HEK293 (cell line): Measurements from ENCODE around the gene SCFD2.
A peak's percentile ranks its signal among the peaks of the same experiment; 100 is the strongest.

Experiments
- CTCF ChIA-PET: fragments of 350-600 bp; formaldehyde crosslinking; extraction: SDS; loops from one replicate; lab custom pipeline; 2021; ENCODE audit warnings: antibody characterized with exemption; lab: Yijun Ruan, JAX
- POLR2A ChIA-PET: fragments of 300-600 bp; formaldehyde crosslinking; extraction: SDS; loops from one replicate; lab custom pipeline; 2020; ENCODE audit warnings: antibody characterized with exemption, inconsistent platforms; lab: Yijun Ruan, JAX
- H3K27ac ChIP-seq: fragments of 200-500 bp; sonication (Bioruptor generic); 2 replicates; pipeline ENCODE4 v1.5.1; 2014; ENCODE audit warnings: low read depth, low read length, control low read depth, inconsistent platforms; ENCODE audit errors: extremely low read depth
- H3K36me3 ChIP-seq, 2 experiments: fragments of 200-500 bp in 1 of 2; sonication (Bioruptor generic) in 1 of 2; 1 replicate in 1 of 2; 2 replicates in 1 of 2; pipeline ENCODE4 v1.5.1; 2014 to 2017; ENCODE audit warnings: inconsistent platforms in 2 of 2, low read length in 2 of 2; ENCODE audit not compliant: control insufficient read depth in 2 of 2, insufficient read depth in 1 of 2
- H3K4me1 ChIP-seq: fragments of 200-500 bp; sonication (Bioruptor generic); 2 replicates; pipeline ENCODE4 v1.5.1; 2014; ENCODE audit warnings: mild to moderate bottlenecking, low read length, inconsistent platforms; ENCODE audit not compliant: control insufficient read depth, insufficient read depth
- H3K4me3 ChIP-seq: 2 replicates; pipeline ENCODE4 v1.5.1; 2011; ENCODE audit warnings: low read depth, mild to moderate bottlenecking, control low read depth, low read length, moderate library complexity
- H3K9me3 ChIP-seq: fragments of 200-500 bp; sonication (Bioruptor generic); 2 replicates; pipeline ENCODE4 v1.5.1; 2014; ENCODE audit warnings: low read depth, low read length, inconsistent platforms; ENCODE audit not compliant: control insufficient read depth, insufficient read depth
- FEZF1 ChIP-seq: fragments of 450-650 bp; formaldehyde crosslinking; IDR thresholded peaks from 2 replicates; pipeline ENCODE4 v1.5.1; 2016; ENCODE audit warnings: missing biosample characterization, missing genetic modification characterization
- GFI1B ChIP-seq: fragments of 450-650 bp; formaldehyde crosslinking; IDR thresholded peaks from 2 replicates; pipeline ENCODE4 v1.5.1; 2016; ENCODE audit warnings: missing biosample characterization, missing genetic modification characterization
- MZF1 ChIP-seq: fragments of 450-650 bp; formaldehyde crosslinking; IDR thresholded peaks from 2 replicates; pipeline ENCODE4 v1.5.1; 2017; ENCODE audit warnings: missing biosample characterization, missing genetic modification characterization, borderline replicate concordance
- OSR2 ChIP-seq: fragments of 450-650 bp; formaldehyde crosslinking; IDR thresholded peaks from 2 replicates; pipeline ENCODE4 v1.5.1; 2016; ENCODE audit warnings: missing biosample characterization, missing genetic modification characterization
- REPIN1 ChIP-seq: fragments of 450-650 bp; formaldehyde crosslinking; IDR thresholded peaks from 2 replicates; pipeline ENCODE4 v1.5.1; 2017; ENCODE audit warnings: missing biosample characterization, missing genetic modification characterization, low read depth
- SCRT2 ChIP-seq: fragments of 450-650 bp; formaldehyde crosslinking; IDR thresholded peaks from 2 replicates; pipeline ENCODE4 v1.5.1; 2016; ENCODE audit warnings: missing biosample characterization, missing genetic modification characterization
- TRIM28 ChIP-seq: IDR thresholded peaks from 2 replicates; pipeline ENCODE4 v1.6.1; 2011; ENCODE audit warnings: low read length, control low read depth, borderline replicate concordance
- ZBTB17 ChIP-seq: fragments of 450-650 bp; formaldehyde crosslinking; IDR thresholded peaks from 2 replicates; pipeline ENCODE4 v1.5.1; 2016; ENCODE audit warnings: missing biosample characterization, missing genetic modification characterization
- ZBTB8A ChIP-seq: fragments of 450-650 bp; formaldehyde crosslinking; IDR thresholded peaks from 2 replicates; pipeline ENCODE4 v1.5.1; 2016; ENCODE audit warnings: missing biosample characterization, missing genetic modification characterization
- ZEB2 ChIP-seq: fragments of 450-650 bp; formaldehyde crosslinking; IDR thresholded peaks from 2 replicates; pipeline ENCODE4 v1.5.1; 2016; ENCODE audit warnings: missing biosample characterization, missing genetic modification characterization
- ZIC2 ChIP-seq: fragments of 450-650 bp; formaldehyde crosslinking; IDR thresholded peaks from 2 replicates; pipeline ENCODE4 v1.5.1; 2016; ENCODE audit warnings: missing biosample characterization, missing genetic modification characterization
- ZNF335 ChIP-seq: fragments of 450-650 bp; formaldehyde crosslinking; conservative IDR thresholded peaks from 2 replicates; pipeline ENCODE4 v1.5.1; 2016; ENCODE audit warnings: missing biosample characterization, missing genetic modification characterization
- ZNF521 ChIP-seq: fragments of 450-650 bp; formaldehyde crosslinking; IDR thresholded peaks from 2 replicates; pipeline ENCODE4 v1.5.1; 2017; ENCODE audit warnings: missing biosample characterization, mild to moderate bottlenecking, missing genetic modification characterization
- ZNF571 ChIP-seq: fragments of 450-650 bp; formaldehyde crosslinking; IDR thresholded peaks from 2 replicates; pipeline ENCODE4 v1.5.0; 2017; ENCODE audit warnings: missing biosample characterization, missing genetic modification characterization
- ZNF596 ChIP-seq: fragments of 450-650 bp; IDR thresholded peaks from 2 replicates; pipeline ENCODE4 v1.5.0; 2018; ENCODE audit warnings: missing biosample characterization, mild to moderate bottlenecking, missing genetic modification characterization, moderate library complexity
- ZNF623 ChIP-seq: fragments of 450-650 bp; formaldehyde crosslinking; IDR thresholded peaks from 2 replicates; pipeline ENCODE4 v1.5.1; 2016; ENCODE audit warnings: missing biosample characterization, missing genetic modification characterization
- ZNF629 ChIP-seq: fragments of 450-650 bp; formaldehyde crosslinking; IDR thresholded peaks from 2 replicates; pipeline ENCODE4 v1.5.1; 2017; ENCODE audit warnings: missing biosample characterization, missing genetic modification characterization
- ZNF843 ChIP-seq: fragments of 450-650 bp; formaldehyde crosslinking; IDR thresholded peaks from 2 replicates; pipeline ENCODE4 v1.5.1; 2016; ENCODE audit warnings: missing biosample characterization, missing genetic modification characterization
- ZSCAN23 ChIP-seq: fragments of 450-650 bp; formaldehyde crosslinking; IDR thresholded peaks from 2 replicates; pipeline ENCODE4 v1.5.1; 2016; ENCODE audit warnings: missing biosample characterization, missing genetic modification characterization
- ZSCAN30 ChIP-seq: fragments of 450-650 bp; IDR thresholded peaks from 2 replicates; pipeline ENCODE4 v1.5.1; 2018; ENCODE audit warnings: missing biosample characterization, mild to moderate bottlenecking, missing genetic modification characterization, moderate library complexity
- TF ChIP-seq, protein P1 (sequence below): fragments of 450-650 bp; formaldehyde crosslinking; IDR thresholded peaks from 2 replicates; pipeline ENCODE4 v1.5.1; 2017; ENCODE audit warnings: missing biosample characterization, missing genetic modification characterization
- TF ChIP-seq, protein P2 (sequence below): fragments of 450-650 bp; formaldehyde crosslinking; IDR thresholded peaks from 2 replicates; pipeline ENCODE4 v1.5.1; 2017; ENCODE audit warnings: missing biosample characterization, missing genetic modification characterization
- TF ChIP-seq, protein P3 (sequence below): fragments of 450-650 bp; IDR thresholded peaks from 2 replicates; pipeline ENCODE4 v1.5.1; 2018; ENCODE audit warnings: missing biosample characterization, mild to moderate bottlenecking, missing genetic modification characterization

SCFD2 gene

DNA sequence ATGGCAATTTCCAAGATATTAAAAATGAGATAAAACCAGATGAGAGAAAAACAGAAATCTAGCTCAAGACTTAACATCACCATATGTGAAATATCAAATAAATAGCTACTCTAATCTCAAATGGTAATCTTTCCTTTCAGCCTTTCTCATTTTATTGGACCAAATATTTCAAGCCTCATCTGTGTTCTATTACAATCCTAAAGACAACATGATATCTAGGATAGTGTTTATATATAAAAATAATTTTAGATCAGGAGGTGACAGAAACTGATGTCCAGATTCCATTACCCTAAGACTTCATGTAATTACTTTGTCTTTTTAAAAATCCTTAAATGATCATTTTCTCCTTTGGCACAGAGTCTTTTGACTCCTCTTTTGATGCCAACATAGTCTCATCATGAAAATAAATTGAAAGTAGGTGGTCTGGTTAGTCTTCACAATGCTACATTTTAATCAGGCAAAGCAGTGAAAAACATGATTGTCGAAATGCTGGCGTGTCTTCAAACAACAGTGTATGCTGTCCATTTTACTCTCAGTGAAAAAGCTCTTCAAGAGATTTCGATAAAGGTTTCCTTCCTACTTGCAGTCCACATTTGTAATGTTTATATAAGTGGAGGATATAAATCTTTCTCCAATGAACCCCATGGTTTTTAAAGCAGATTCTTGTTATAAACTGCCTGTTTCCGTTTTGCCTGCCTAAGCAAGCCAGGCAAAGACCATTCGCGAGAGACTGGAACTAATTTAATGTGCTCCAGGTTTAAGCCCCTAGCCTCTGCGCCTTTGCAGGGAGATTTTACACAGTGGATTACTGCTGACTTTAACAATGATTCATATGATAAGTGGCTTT is 169.8 kb downstream of the SCFD2 start:
- H3K9me3 ChIP-seq, result no peaks in the 10 kb centered on the region
- H3K27ac ChIP-seq, result peak overlapping the region; percentile 35; the same call in 1 of the 2 replicates
- no peak overlapping the region for H3K4me3 ChIP-seq
- TF ChIP-seq, protein P1, sequence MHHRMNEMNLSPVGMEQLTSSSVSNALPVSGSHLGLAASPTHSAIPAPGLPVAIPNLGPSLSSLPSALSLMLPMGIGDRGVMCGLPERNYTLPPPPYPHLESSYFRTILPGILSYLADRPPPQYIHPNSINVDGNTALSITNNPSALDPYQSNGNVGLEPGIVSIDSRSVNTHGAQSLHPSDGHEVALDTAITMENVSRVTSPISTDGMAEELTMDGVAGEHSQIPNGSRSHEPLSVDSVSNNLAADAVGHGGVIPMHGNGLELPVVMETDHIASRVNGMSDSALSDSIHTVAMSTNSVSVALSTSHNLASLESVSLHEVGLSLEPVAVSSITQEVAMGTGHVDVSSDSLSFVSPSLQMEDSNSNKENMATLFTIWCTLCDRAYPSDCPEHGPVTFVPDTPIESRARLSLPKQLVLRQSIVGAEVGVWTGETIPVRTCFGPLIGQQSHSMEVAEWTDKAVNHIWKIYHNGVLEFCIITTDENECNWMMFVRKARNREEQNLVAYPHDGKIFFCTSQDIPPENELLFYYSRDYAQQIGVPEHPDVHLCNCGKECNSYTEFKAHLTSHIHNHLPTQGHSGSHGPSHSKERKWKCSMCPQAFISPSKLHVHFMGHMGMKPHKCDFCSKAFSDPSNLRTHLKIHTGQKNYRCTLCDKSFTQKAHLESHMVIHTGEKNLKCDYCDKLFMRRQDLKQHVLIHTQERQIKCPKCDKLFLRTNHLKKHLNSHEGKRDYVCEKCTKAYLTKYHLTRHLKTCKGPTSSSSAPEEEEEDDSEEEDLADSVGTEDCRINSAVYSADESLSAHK (tag by site-specific recombination), result peak; percentile 60
- TF ChIP-seq REPIN1 (tag by site-specific recombination), result no peak
- TF ChIP-seq ZNF629 (tag by site-specific recombination), result peak; percentile 37; the same call in 1 of the 2 replicates
- no peak for TF ChIP-seq ZNF571
- TF ChIP-seq ZNF335, result peak; percentile 76
- no peak for TF ChIP-seq ZSCAN23
- TF ChIP-seq MZF1, result no peak
- TF ChIP-seq ZEB2 (tag by site-specific recombination), result 0 out of 2 replicates have a peak, but pooled peaks have one; percentile 56
- TF ChIP-seq, protein P2, sequence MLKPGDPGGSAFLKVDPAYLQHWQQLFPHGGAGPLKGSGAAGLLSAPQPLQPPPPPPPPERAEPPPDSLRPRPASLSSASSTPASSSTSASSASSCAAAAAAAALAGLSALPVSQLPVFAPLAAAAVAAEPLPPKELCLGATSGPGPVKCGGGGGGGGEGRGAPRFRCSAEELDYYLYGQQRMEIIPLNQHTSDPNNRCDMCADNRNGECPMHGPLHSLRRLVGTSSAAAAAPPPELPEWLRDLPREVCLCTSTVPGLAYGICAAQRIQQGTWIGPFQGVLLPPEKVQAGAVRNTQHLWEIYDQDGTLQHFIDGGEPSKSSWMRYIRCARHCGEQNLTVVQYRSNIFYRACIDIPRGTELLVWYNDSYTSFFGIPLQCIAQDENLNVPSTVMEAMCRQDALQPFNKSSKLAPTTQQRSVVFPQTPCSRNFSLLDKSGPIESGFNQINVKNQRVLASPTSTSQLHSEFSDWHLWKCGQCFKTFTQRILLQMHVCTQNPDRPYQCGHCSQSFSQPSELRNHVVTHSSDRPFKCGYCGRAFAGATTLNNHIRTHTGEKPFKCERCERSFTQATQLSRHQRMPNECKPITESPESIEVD, result peak; percentile 88
- no peak for TF ChIP-seq SCRT2 (tag by site-specific recombination)
- TF ChIP-seq, protein P3, sequence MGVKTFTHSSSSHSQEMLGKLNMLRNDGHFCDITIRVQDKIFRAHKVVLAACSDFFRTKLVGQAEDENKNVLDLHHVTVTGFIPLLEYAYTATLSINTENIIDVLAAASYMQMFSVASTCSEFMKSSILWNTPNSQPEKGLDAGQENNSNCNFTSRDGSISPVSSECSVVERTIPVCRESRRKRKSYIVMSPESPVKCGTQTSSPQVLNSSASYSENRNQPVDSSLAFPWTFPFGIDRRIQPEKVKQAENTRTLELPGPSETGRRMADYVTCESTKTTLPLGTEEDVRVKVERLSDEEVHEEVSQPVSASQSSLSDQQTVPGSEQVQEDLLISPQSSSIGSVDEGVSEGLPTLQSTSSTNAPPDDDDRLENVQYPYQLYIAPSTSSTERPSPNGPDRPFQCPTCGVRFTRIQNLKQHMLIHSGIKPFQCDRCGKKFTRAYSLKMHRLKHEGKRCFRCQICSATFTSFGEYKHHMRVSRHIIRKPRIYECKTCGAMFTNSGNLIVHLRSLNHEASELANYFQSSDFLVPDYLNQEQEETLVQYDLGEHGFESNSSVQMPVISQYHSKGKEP (tag by site-specific recombination), result peak; percentile 41; the same call in 1 of the 2 replicates
- no peak for TF ChIP-seq ZNF521 (tag by site-specific recombination)
- TF ChIP-seq ZNF596 (tag by site-specific recombination), result no peak
- TF ChIP-seq OSR2 (tag by site-specific recombination), result 0 out of 2 replicates have a peak, but pooled peaks have one; percentile 16
- TF ChIP-seq ZBTB8A, result peak; percentile 34; the same call in 1 of the 2 replicates
- peak; percentile 96 for TF ChIP-seq FEZF1
- TF ChIP-seq ZNF623 (tag by site-specific recombination), result no peak
- TF ChIP-seq TRIM28, result 0 out of 2 replicates have a peak, but pooled peaks have one; percentile 66
- peak; percentile 37; the same call in 1 of the 2 replicates for TF ChIP-seq GFI1B (tag by site-specific recombination)
- TF ChIP-seq ZSCAN30 (tag by site-specific recombination), result peak; percentile 43; the same call in 1 of the 2 replicates
- TF ChIP-seq ZBTB17 (tag by site-specific recombination), result no peak
- TF ChIP-seq ZNF843 (tag by site-specific recombination), result peak; percentile 79; the same call in 1 of the 2 replicates
- TF ChIP-seq ZIC2, result no peak
- ChIA-PET CTCF (interaction anchor here (0.7 to 1.9 kb wide), 4 partner anchors 180 to 1037 kb away, joined by 3 to 9 read pairs (median 3); no protein-coding TSS in a partner anchor), POLR2A (no interaction called here)
- H3K36me3 ChIP-seq, result no peaks in the 10 kb centered on the region
- H3K4me1 ChIP-seq, result no peaks in the 10 kb centered on the region
